CD1c-positive myeloid dendritic cell (primary cell): Measurements from ENCODE around the gene BCAS3.
"Not testable (repeated sequence)": the region's sequence is repeated elsewhere in the genome, so short reads cannot be mapped to it uniquely, and the experiment has no call there.

Experiments
- DNase-seq: peaks from one replicate; pipeline ENCODE4 v3.0.0-alpha.2; 2016; ENCODE audit errors: extremely low spot score

Gene BCAS3

GRCh38 chr17:60798576-60798975 lies 120.9 kb downstream of the BCAS3 start:
- no peak for DNase-seq

GRCh38 chr17:60802377-60802776 lies 124.7 kb downstream of the BCAS3 start:
- no peak for DNase-seq

GRCh38 chr17:60803059-60803458 lies 125.4 kb downstream of the BCAS3 start:
- DNase-seq: no peak

GRCh38 chr17:60804831-60805230 lies 127.2 kb downstream of the BCAS3 start:
- no peak for DNase-seq

- no peak for DNase-seq
These were observed 131.8 kb downstream of the BCAS3 start for GRCh38 chr17:60809421-60809820.

- DNase-seq: not testable (repeated sequence)
These were observed 137.3 kb downstream of the BCAS3 start for GRCh38 chr17:60814941-60815340.

- DNase-seq: no peak
These were observed 139.5 kb downstream of the BCAS3 start for GRCh38 chr17:60817192-60817591.

GRCh38 chr17:60819447-60820130 lies 141.9 kb downstream of the BCAS3 start:
- no peak for DNase-seq

- no peak for DNase-seq
These were observed 145.9 kb downstream of the BCAS3 start for GRCh38 chr17:60823515-60823914.

- no peak for DNase-seq
These were observed 147.7 kb downstream of the BCAS3 start for GRCh38 chr17:60825351-60825750.

GRCh38 chr17:60827943-60828342 lies 150.3 kb downstream of the BCAS3 start:
- DNase-seq: no peak

- DNase-seq: no peak
These were observed 154.5 kb downstream of the BCAS3 start for GRCh38 chr17:60832151-60832585.

GRCh38 chr17:60832631-60833030 lies 155.0 kb downstream of the BCAS3 start:
- DNase-seq: no peak

- no peak for DNase-seq
These were observed 162.8 kb downstream of the BCAS3 start for GRCh38 chr17:60840456-60840855.

- DNase-seq: no peak
These were observed 167.4 kb downstream of the BCAS3 start for GRCh38 chr17:60845012-60845411.

GRCh38 chr17:60846175-60846574 lies 168.5 kb downstream of the BCAS3 start:
- peak; percentile 23 for DNase-seq

- DNase-seq: no peak
These were observed 173.5 kb downstream of the BCAS3 start for GRCh38 chr17:60851181-60851580.

GRCh38 chr17:60857556-60858080 lies 180.0 kb downstream of the BCAS3 start:
- no peak for DNase-seq

GRCh38 chr17:60862482-60862881 lies 184.8 kb downstream of the BCAS3 start:
- no peak for DNase-seq

GRCh38 chr17:60863892-60864707 lies 186.4 kb downstream of the BCAS3 start:
- peak; percentile 42 for DNase-seq

- DNase-seq: no peak
These were observed 187.0 kb downstream of the BCAS3 start for GRCh38 chr17:60864708-60865005.

GRCh38 chr17:60874772-60875171 lies 197.1 kb downstream of the BCAS3 start:
- no peak for DNase-seq
